GM12801 (cell line): ENCODE measurements around the gene PRR4.

Source experiments
- TF ChIP-seq, protein P1 (sequence below): IDR thresholded peaks from one replicate; pipeline ENCODE4 v1.5.1; 2011; ENCODE audit warnings: control low read depth; ENCODE audit not compliant: insufficient read length; ENCODE audit errors: extremely low read depth

Gene PRR4

DNA sequence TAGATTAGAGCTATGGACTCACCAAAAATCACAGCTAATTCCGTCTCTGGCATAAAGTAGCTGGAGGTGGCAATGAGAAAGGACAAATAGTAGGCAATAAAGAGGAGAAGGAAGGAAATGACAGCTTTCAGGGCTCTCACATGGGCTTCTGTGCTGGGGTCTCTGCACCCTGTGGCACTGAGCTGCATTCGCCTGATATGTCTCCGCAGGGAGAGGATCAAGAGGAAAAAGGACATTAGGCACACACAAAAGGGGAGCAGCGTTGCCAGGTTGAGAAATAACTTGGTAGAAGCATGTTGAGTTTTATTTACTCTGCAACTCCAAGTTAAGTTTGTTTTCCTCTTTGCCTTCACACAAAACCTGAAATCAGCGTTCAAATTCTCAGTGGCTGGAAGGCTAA, 47.5 kb downstream of the PRR4 start:
- TF ChIP-seq, protein P1, sequence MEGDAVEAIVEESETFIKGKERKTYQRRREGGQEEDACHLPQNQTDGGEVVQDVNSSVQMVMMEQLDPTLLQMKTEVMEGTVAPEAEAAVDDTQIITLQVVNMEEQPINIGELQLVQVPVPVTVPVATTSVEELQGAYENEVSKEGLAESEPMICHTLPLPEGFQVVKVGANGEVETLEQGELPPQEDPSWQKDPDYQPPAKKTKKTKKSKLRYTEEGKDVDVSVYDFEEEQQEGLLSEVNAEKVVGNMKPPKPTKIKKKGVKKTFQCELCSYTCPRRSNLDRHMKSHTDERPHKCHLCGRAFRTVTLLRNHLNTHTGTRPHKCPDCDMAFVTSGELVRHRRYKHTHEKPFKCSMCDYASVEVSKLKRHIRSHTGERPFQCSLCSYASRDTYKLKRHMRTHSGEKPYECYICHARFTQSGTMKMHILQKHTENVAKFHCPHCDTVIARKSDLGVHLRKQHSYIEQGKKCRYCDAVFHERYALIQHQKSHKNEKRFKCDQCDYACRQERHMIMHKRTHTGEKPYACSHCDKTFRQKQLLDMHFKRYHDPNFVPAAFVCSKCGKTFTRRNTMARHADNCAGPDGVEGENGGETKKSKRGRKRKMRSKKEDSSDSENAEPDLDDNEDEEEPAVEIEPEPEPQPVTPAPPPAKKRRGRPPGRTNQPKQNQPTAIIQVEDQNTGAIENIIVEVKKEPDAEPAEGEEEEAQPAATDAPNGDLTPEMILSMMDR: no peak
